Liver (tissue), 9 donors: ENCODE measurements around the gene PCAT7. TPM values are rescaled to one million over a fixed set of nuclear protein-coding genes. Genes with fewer than 3 reads are reported as not detected.

Experiments used
- DNase-seq: peaks from one replicate; pipeline ENCODE4 v3.0.0-alpha.2; 2017; ENCODE audit warnings: low spot score
- H3K27ac ChIP-seq, 2 donors: one replicate each; pipeline ENCODE4 v1.7.0; 2013; ENCODE audit warnings: inconsistent platforms in 2 of 2, low read length in 2 of 2, control low read depth in 1 of 2, low read depth in 1 of 2, mild to moderate bottlenecking in 1 of 2
- H3K27me3 ChIP-seq, 4 donors: one replicate each; pipeline versions ENCODE4 v1.6.1 to v1.7.0; 2013; ENCODE audit warnings: low read length in 3 of 4, inconsistent platforms in 1 of 4, mild to moderate bottlenecking in 1 of 4, moderate library complexity in 1 of 4; ENCODE audit not compliant: control insufficient read depth in 4 of 4, insufficient read depth in 4 of 4
- H3K36me3 ChIP-seq, 4 donors: one replicate each; pipeline versions ENCODE4 v1.6.1 to v1.7.0; 2013; ENCODE audit warnings: low read length in 3 of 4, mild to moderate bottlenecking in 3 of 4, low read depth in 1 of 4, moderate library complexity in 1 of 4; ENCODE audit not compliant: control insufficient read depth in 4 of 4, insufficient read depth in 3 of 4
- H3K4me1 ChIP-seq, 4 donors: one replicate each; pipeline versions ENCODE4 v1.6.1 to v1.7.0; 2013; ENCODE audit warnings: low read length in 3 of 4, mild to moderate bottlenecking in 3 of 4, moderate library complexity in 1 of 4; ENCODE audit not compliant: control insufficient read depth in 4 of 4, insufficient read depth in 4 of 4
- H3K4me3 ChIP-seq, 3 donors: one replicate each; pipeline versions ENCODE4 v1.6.1 to v1.7.0; 2013; ENCODE audit warnings: low read length in 3 of 3, control low read depth in 1 of 3, low read depth in 1 of 3, mild to moderate bottlenecking in 1 of 3
- H3K9ac ChIP-seq, 2 donors: one replicate each; pipeline ENCODE4 v1.7.0; 2013; ENCODE audit warnings: low read length in 2 of 2, mild to moderate bottlenecking in 2 of 2, moderate library complexity in 2 of 2, control low read depth in 1 of 2, low read depth in 1 of 2
- H3K9me3 ChIP-seq, 4 donors: one replicate each; pipeline versions ENCODE4 v1.6.1 to v1.7.0; 2013; ENCODE audit warnings: low read length in 3 of 4; ENCODE audit not compliant: control insufficient read depth in 4 of 4
- ATF3 ChIP-seq: IDR thresholded peaks from 2 replicates; pipeline ENCODE4 v1.6.1; 2016; ENCODE audit warnings: antibody characterized with exemption
- EGR1 ChIP-seq, 2 donors: IDR thresholded peaks; 2 replicates each; pipeline ENCODE4 v1.6.1; 2016 to 2018; ENCODE audit warnings: antibody characterized with exemption in 2 of 2, low read depth in 2 of 2
- FOXA1 ChIP-seq: IDR thresholded peaks from 2 replicates; pipeline ENCODE4 v1.6.1; 2016; ENCODE audit warnings: antibody characterized with exemption
- FOXA2 ChIP-seq: IDR thresholded peaks from 2 replicates; pipeline ENCODE4 v1.6.1; 2016; ENCODE audit warnings: antibody characterized with exemption
- GABPA ChIP-seq, 2 donors: IDR thresholded peaks in 1 of 2; conservative IDR thresholded peaks in 1 of 2; 2 replicates each; pipeline ENCODE4 v1.6.1; 2016; ENCODE audit warnings: antibody characterized with exemption in 2 of 2, mild to moderate bottlenecking in 1 of 2, moderate library complexity in 1 of 2
- HNF4A ChIP-seq, 2 donors: conservative IDR thresholded peaks; 2 replicates each; pipeline ENCODE4 v1.6.1; 2016; ENCODE audit warnings: antibody characterized with exemption in 2 of 2, mild to moderate bottlenecking in 2 of 2
- HNF4G ChIP-seq: IDR thresholded peaks from 2 replicates; pipeline ENCODE4 v1.6.1; 2016; ENCODE audit warnings: antibody characterized with exemption
- JUND ChIP-seq, 2 donors: IDR thresholded peaks; 2 replicates each; pipeline ENCODE4 v1.6.1; 2016; ENCODE audit warnings: antibody characterized with exemption in 2 of 2
- NR2F2 ChIP-seq: IDR thresholded peaks from 2 replicates; pipeline ENCODE4 v1.6.1; 2016; ENCODE audit warnings: antibody characterized with exemption
- RAD21 ChIP-seq, 2 donors: IDR thresholded peaks; 2 replicates each; pipeline ENCODE4 v1.6.1; 2016; ENCODE audit warnings: antibody characterized with exemption in 2 of 2, mild to moderate bottlenecking in 2 of 2
- REST ChIP-seq: IDR thresholded peaks from 2 replicates; pipeline ENCODE4 v1.6.1; 2016; ENCODE audit warnings: antibody characterized with exemption, mild to moderate bottlenecking
- RXRA ChIP-seq, 2 donors: IDR thresholded peaks; 2 replicates each; pipeline ENCODE4 v1.6.1; 2017 to 2018; ENCODE audit warnings: antibody characterized with exemption in 2 of 2, mild to moderate bottlenecking in 1 of 2
- SP1 ChIP-seq: IDR thresholded peaks from 2 replicates; pipeline ENCODE4 v1.6.1; 2018; ENCODE audit warnings: antibody characterized with exemption, mild to moderate bottlenecking
- TAF1 ChIP-seq: conservative IDR thresholded peaks from 2 replicates; pipeline ENCODE4 v1.6.1; 2016; ENCODE audit warnings: antibody characterized with exemption, mild to moderate bottlenecking
- YY1 ChIP-seq: IDR thresholded peaks from 2 replicates; pipeline ENCODE4 v1.6.1; 2016; ENCODE audit warnings: antibody characterized with exemption, mild to moderate bottlenecking
- ZBTB33 ChIP-seq: IDR thresholded peaks from 2 replicates; pipeline ENCODE4 v1.6.1; 2016; ENCODE audit warnings: antibody characterized with exemption
- WGBS: extraction: QIAGEN DNeasy Blood & Tissue Kit; methylation state at CpG from one replicate; pipeline ENCODE4 v1.1.7; 2013; 5-methylcytosine and 5-hydroxymethylcytosine counted together
- polyA plus RNA-seq, 2 donors: library from polyadenylated mRNA; stranded (reverse) in 1 of 2; unstranded in 1 of 2; fragments of 200-250 nt in 1 of 2; fragments of >200 nt in 1 of 2; fragmentation: Nextera tagmentation in 1 of 2; extraction: Ambion mirVana in 1 of 2; gene quantifications; one replicate each; pipeline versions ENCODE4 v1.2.1 to v1.2.3, GENCODE V29; 2013 to 2015
- total RNA-seq, 2 donors: library from RNA; depleted of rRNA; stranded (reverse); fragments of >200 nt; gene quantifications; one replicate each; pipeline ENCODE4 v1.2.3, GENCODE V29; 2014
- TF ChIP-seq, protein P1 (sequence below): IDR thresholded peaks from 2 replicates; pipeline ENCODE4 v1.6.1; 2016; ENCODE audit warnings: antibody characterized with exemption
- TF ChIP-seq, protein P2 (sequence below): fragments of 150-350 bp; IDR thresholded peaks from 2 replicates; pipeline ENCODE4 v1.5.1; 2017; ENCODE audit warnings: improper control_type of control experiment, low read depth, low read length; ENCODE audit not compliant: missing input control
- donor health status: healthy.
- donor health status: healthy.
- donor health status: healthy.
- donor health status: healthy.
- donor health status: healthy.

PCAT7 gene
- total and polyA plus RNA-seq, 4 donors = 0.19 to 0.95 (median 0.69) TPM

DNA sequence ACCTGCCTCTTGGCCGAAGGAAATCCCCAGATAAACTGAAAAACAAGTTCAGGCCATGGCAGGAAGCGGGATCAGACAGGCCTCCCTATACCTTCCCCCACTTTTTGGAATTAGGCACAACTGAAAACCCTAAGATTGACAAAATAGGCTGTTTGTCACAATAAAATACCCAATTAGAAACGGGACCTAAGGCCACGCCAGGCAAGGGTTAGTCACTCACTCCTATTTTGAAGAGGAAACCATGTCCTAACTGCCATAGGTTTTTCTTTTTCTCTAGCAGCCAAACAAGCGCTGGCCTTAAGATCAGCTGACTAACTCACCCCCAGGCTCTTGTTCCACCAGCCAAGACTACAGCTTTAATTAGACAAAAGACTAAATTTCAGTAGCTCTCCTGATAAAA, 26.8 kb downstream of the PCAT7 start:
- no peak for DNase-seq
- H3K9ac ChIP-seq = no peak overlapping the region
- H3K9me3 ChIP-seq = no peaks in the 10 kb centered on the region
- no peak overlapping the region for H3K4me3 ChIP-seq
- WGBS = 93% methylated on average over 5 of the region's 5 CpGs
- H3K27ac ChIP-seq = no peak overlapping the region
- no peaks in the 10 kb centered on the region for H3K36me3 ChIP-seq
- no peaks in the 10 kb centered on the region for H3K27me3 ChIP-seq
- H3K4me1 ChIP-seq = peaks cover 0 to 17% (median 10%) of the 10 kb centered on the region in 4 donors
- TF ChIP-seq FOXA1 (no peak), GABPA (IDR thresholded peaks at IDR 0.05 in 1 of 2, conservative IDR thresholded peaks at IDR 0.05 in 1 of 2) (no peak), SP1 (no peak), YY1 (no peak), RAD21 (IDR thresholded peaks at IDR 0.05) (no peak), JUND (IDR thresholded peaks at IDR 0.05) (no peak), HNF4A (conservative IDR thresholded peaks at IDR 0.05) (no peak), REST (no peak), FOXA2 (no peak), ZBTB33 (no peak), TAF1 (no peak), EGR1 (IDR thresholded peaks at IDR 0.05; ENCODE audit: low read depth in 2 of 2) (no peak), HNF4G (no peak), ATF3 (no peak), NR2F2 (no peak), RXRA (IDR thresholded peaks at IDR 0.05) (no peak)
- TF ChIP-seq, protein P1, sequence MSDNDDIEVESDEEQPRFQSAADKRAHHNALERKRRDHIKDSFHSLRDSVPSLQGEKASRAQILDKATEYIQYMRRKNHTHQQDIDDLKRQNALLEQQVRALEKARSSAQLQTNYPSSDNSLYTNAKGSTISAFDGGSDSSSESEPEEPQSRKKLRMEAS = no peak

DNA sequence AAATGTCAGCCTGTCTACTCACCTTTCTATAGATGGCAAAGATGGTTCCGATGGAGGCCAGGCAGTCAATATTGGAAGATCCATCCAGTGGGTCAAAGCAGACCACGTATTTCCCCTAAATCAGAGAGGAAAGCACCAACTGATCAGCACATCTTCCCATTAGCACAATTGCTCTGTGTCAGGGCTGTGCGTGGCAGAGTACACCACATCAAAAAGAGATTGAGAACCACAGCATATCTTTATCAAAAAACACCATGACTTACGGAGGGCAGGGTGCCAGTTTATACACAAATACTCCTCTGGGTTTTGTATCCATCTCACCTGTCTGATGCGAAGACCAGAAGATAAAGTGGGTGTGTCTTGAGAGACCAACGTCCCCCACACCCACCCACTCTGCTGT, 29.7 kb downstream of the PCAT7 start:
- TF ChIP-seq SP1 = no peak
- no peak for TF ChIP-seq RXRA (IDR thresholded peaks at IDR 0.05)
- no peak for TF ChIP-seq TAF1
- TF ChIP-seq, protein P2, sequence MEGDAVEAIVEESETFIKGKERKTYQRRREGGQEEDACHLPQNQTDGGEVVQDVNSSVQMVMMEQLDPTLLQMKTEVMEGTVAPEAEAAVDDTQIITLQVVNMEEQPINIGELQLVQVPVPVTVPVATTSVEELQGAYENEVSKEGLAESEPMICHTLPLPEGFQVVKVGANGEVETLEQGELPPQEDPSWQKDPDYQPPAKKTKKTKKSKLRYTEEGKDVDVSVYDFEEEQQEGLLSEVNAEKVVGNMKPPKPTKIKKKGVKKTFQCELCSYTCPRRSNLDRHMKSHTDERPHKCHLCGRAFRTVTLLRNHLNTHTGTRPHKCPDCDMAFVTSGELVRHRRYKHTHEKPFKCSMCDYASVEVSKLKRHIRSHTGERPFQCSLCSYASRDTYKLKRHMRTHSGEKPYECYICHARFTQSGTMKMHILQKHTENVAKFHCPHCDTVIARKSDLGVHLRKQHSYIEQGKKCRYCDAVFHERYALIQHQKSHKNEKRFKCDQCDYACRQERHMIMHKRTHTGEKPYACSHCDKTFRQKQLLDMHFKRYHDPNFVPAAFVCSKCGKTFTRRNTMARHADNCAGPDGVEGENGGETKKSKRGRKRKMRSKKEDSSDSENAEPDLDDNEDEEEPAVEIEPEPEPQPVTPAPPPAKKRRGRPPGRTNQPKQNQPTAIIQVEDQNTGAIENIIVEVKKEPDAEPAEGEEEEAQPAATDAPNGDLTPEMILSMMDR = no peak
- TF ChIP-seq YY1 = no peak
- TF ChIP-seq RAD21 (IDR thresholded peaks at IDR 0.05) = no peak
- TF ChIP-seq ZBTB33 = no peak
- TF ChIP-seq HNF4A (conservative IDR thresholded peaks at IDR 0.05) = no peak
- no peak for TF ChIP-seq FOXA2
- TF ChIP-seq FOXA1 = no peak
- no peak for TF ChIP-seq EGR1 (IDR thresholded peaks at IDR 0.05; ENCODE audit: low read depth in 2 of 2)
- TF ChIP-seq ATF3 = no peak
- no peak for TF ChIP-seq GABPA (IDR thresholded peaks at IDR 0.05 in 1 of 2, conservative IDR thresholded peaks at IDR 0.05 in 1 of 2)
- no peak for TF ChIP-seq JUND (IDR thresholded peaks at IDR 0.05)
- TF ChIP-seq, protein P1 = no peak
- WGBS = 87% methylated on average over 6 of the region's 6 CpGs
- Histone ChIP-seq H3K27ac (no peak overlapping the region), H3K4me1 (peaks cover 0 to 5% (median 2%) of the 10 kb centered on the region in 4 donors), H3K9me3 (no peaks in the 10 kb centered on the region), H3K9ac (no peak overlapping the region), H3K27me3 (no peaks in the 10 kb centered on the region), H3K4me3 (no peak overlapping the region), H3K36me3 (no peaks in the 10 kb centered on the region)
- no peak for DNase-seq
